ENCODE measurements around the gene KLC1. TPM values are rescaled to one million over a fixed set of nuclear protein-coding genes. Genes with fewer than 3 reads are reported as not detected.
A peak's percentile ranks its signal among the peaks of the same experiment; 100 is the strongest.
"Not testable (repeated sequence)": the region's sequence is repeated elsewhere in the genome, so short reads cannot be mapped to it uniquely, and the experiment has no call there.

Gene KLC1
- total and polyA plus RNA-seq, 4 donors = 93.3 to 225 (median 139) TPM

GRCh38 chr14:103690332-103690731 lies 61.3 kb downstream of the KLC1 start:
- H3K9me3 ChIP-seq (ENCODE audit: control insufficient read depth in 4 of 4, insufficient read depth in 3 of 4, low read length in 3 of 4) = peaks cover 0 to 1% (median 0%) of the 10 kb centered on the region in 4 donors
- H3K27ac ChIP-seq (ENCODE audit: low read depth in 1 of 2, low read length in 1 of 2) = peak overlapping the region in 1 of 2 donors; percentile 52
- DNase-seq = no peak
- peaks cover 25 to 47% (median 35%) of the 10 kb centered on the region in 4 donors for H3K36me3 ChIP-seq (ENCODE audit: control insufficient read depth in 4 of 4, insufficient read depth in 4 of 4, low read length in 4 of 4)
- H3K27me3 ChIP-seq (ENCODE audit: control insufficient read depth in 3 of 3, insufficient read depth in 3 of 3, low read length in 2 of 3) = no peaks in the 10 kb centered on the region
- 93% methylated on average over 8 of the region's 8 CpGs for WGBS, 2 donors
- no peak for TF ChIP-seq CTCF (IDR thresholded peaks at IDR 0.05; ENCODE audit: control extremely low read depth, extremely low read depth)
- no peak overlapping the region for H3K9ac ChIP-seq (ENCODE audit: insufficient read depth in 1 of 2, low read length in 2 of 2)
- no peak for ATAC-seq (ENCODE audit: insufficient read depth, low FRiP score)
- H3K4me1 ChIP-seq (ENCODE audit: control insufficient read depth in 5 of 5, insufficient read depth in 5 of 5, low read length in 5 of 5) = peaks cover 0 to 6% (median 0%) of the 10 kb centered on the region in 5 donors
- H3K4me3 ChIP-seq = no peak overlapping the region

GRCh38 chr14:103691655-103692054 lies 62.6 kb downstream of the KLC1 start:
- ATAC-seq (ENCODE audit: insufficient read depth, low FRiP score); H3K27ac ChIP-seq (ENCODE audit: low read depth in 1 of 2, low read length in 1 of 2); H3K4me3 ChIP-seq; DNase-seq; H3K9me3 ChIP-seq (ENCODE audit: control insufficient read depth in 4 of 4, insufficient read depth in 3 of 4, low read length in 3 of 4); H3K9ac ChIP-seq (ENCODE audit: insufficient read depth in 1 of 2, low read length in 2 of 2); H3K27me3 ChIP-seq (ENCODE audit: control insufficient read depth in 3 of 3, insufficient read depth in 3 of 3, low read length in 2 of 3): not testable (repeated sequence)
- Histone ChIP-seq H3K36me3 (ENCODE audit: control insufficient read depth in 4 of 4, insufficient read depth in 4 of 4, low read length in 4 of 4) (peaks cover 22 to 45% (median 32%) of the 10 kb centered on the region in 4 donors), H3K4me1 (ENCODE audit: control insufficient read depth in 5 of 5, insufficient read depth in 5 of 5, low read length in 5 of 5) (peaks cover 0 to 12% (median 7%) of the 10 kb centered on the region in 5 donors)
- 91 to 92% methylated on average over 5 of the region's 5 CpGs for WGBS, 2 donors

GRCh38 chr14:103692159-103692558 lies 63.1 kb downstream of the KLC1 start:
- no peaks in the 10 kb centered on the region for H3K27me3 ChIP-seq (ENCODE audit: control insufficient read depth in 3 of 3, insufficient read depth in 3 of 3, low read length in 2 of 3)
- peaks cover 0 to 17% (median 11%) of the 10 kb centered on the region in 5 donors for H3K4me1 ChIP-seq (ENCODE audit: control insufficient read depth in 5 of 5, insufficient read depth in 5 of 5, low read length in 5 of 5)
- TF ChIP-seq CTCF (IDR thresholded peaks at IDR 0.05; ENCODE audit: control extremely low read depth, extremely low read depth) = no peak
- peaks cover 0 to 1% (median 0%) of the 10 kb centered on the region in 4 donors for H3K9me3 ChIP-seq (ENCODE audit: control insufficient read depth in 4 of 4, insufficient read depth in 3 of 4, low read length in 3 of 4)
- no peak overlapping the region for H3K9ac ChIP-seq (ENCODE audit: insufficient read depth in 1 of 2, low read length in 2 of 2)
- no peak overlapping the region for H3K4me3 ChIP-seq
- no peak overlapping the region for H3K27ac ChIP-seq (ENCODE audit: low read depth in 1 of 2, low read length in 1 of 2)
- ATAC-seq (ENCODE audit: insufficient read depth, low FRiP score) (no peak), DNase-seq (no peak)
- H3K36me3 ChIP-seq (ENCODE audit: control insufficient read depth in 4 of 4, insufficient read depth in 4 of 4, low read length in 4 of 4) = peaks cover 18 to 41% (median 32%) of the 10 kb centered on the region in 4 donors
- WGBS, 2 donors = 95% methylated on average over 17 of the region's 17 CpGs

- ATAC-seq (ENCODE audit: insufficient read depth, low FRiP score) (no peak), DNase-seq (no peak)
- H3K36me3 ChIP-seq (ENCODE audit: control insufficient read depth in 4 of 4, insufficient read depth in 4 of 4, low read length in 4 of 4) = peaks cover 17 to 45% (median 30%) of the 10 kb centered on the region in 4 donors
- 75 to 85% methylated on average over 12 of the region's 12 CpGs for WGBS, 2 donors
- peak overlapping the region in 1 of 2 donors; percentile 61 for H3K27ac ChIP-seq (ENCODE audit: low read depth in 1 of 2, low read length in 1 of 2)
- no peaks in the 10 kb centered on the region for H3K27me3 ChIP-seq (ENCODE audit: control insufficient read depth in 3 of 3, insufficient read depth in 3 of 3, low read length in 2 of 3)
- no peak overlapping the region for H3K9ac ChIP-seq (ENCODE audit: insufficient read depth in 1 of 2, low read length in 2 of 2)
- no peak overlapping the region for H3K4me3 ChIP-seq
- H3K4me1 ChIP-seq (ENCODE audit: control insufficient read depth in 5 of 5, insufficient read depth in 5 of 5, low read length in 5 of 5) = peaks cover 0 to 24% (median 16%) of the 10 kb centered on the region in 5 donors
- no peak for TF ChIP-seq CTCF (IDR thresholded peaks at IDR 0.05; ENCODE audit: control extremely low read depth, extremely low read depth)
- peaks cover 0 to 1% (median 0%) of the 10 kb centered on the region in 4 donors for H3K9me3 ChIP-seq (ENCODE audit: control insufficient read depth in 4 of 4, insufficient read depth in 3 of 4, low read length in 3 of 4)
Observed at GRCh38 chr14:103692871-103693270, 63.9 kb downstream of the KLC1 start.

Data from lung (tissue), 12 donors.